Measurements from ENCODE around the gene SRD5A3. TPM values are rescaled to one million over a fixed set of nuclear protein-coding genes. Genes with fewer than 3 reads are reported as not detected.
A peak's percentile ranks its signal among the peaks of the same experiment; 100 is the strongest.

Gene SRD5A3
- polyA plus RNA-seq, 1 donor from 2014 or later, result 6.2 TPM

DNA sequence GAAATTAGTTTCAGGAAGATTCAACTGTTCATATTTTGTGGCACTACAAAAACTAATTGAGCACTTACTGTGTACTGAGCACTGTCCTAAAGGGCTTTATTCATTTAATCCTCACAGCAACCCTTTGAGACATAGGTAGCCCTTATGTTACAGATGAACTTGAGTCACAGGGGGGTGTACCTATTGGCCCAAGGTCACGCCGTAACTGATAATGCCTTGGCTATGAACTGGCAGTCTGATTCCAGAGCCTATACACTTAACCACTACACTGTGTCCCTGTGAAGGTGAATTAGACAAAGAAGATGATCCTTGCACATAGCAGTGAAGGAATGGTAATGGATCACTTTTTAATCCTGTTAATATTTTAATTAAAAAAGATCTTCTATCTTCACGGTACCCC lies 61.7 kb downstream of the SRD5A3 start:
- no peak overlapping the region for H3K4me2 ChIP-seq (ENCODE audit: low read length)

DNA sequence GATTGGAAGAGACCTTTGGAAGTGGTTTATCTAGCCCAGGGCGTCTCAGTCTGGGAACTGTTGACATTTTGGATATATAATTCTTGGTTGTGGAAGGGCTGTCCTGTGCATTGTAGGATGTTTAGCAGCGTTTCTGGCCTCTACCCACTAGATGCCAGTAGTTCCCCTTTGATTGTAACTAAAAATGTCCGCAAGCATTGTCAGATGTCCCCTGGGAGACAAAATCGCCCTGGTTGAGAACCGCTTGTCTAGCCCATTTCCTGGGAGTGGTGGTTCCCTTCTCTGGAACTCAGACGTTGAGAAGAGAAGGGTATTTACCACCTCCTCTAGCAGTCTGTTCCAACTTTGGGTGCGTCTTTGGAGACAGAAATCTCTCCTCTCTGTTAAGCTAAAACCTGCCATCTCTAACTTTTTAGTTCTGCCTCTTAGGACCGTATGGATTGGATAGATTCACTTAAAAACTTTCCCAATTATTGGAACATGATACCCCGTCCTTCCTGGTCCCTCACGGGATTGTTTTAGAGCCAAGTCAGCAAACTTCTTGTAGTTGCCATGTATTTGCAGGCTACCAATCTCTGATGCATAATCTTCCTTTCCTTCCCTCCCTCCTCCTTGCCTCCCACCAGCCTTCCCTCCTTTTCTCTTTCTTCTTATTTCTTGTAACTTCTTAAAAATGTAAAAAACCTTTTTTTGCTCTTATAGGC lies 63.6 kb downstream of the SRD5A3 start:
- Histone ChIP-seq H3K27ac (ENCODE audit: low read length) (no peak overlapping the region), H3K27me3 (ENCODE audit: insufficient read depth, low read depth, low read length) (no peaks in the 10 kb centered on the region), H3K4me2 (ENCODE audit: low read length) (no peak overlapping the region), H3K79me2 (replicated peaks; ENCODE audit: insufficient read depth, low read length) (peaks cover 51% of the 10 kb centered on the region), H3K36me3 (ENCODE audit: insufficient read depth, low read length) (peaks cover 19% of the 10 kb centered on the region), H3F3A (ENCODE audit: insufficient read depth, low read length, poor library complexity, severe bottlenecking) (no peaks in the 10 kb centered on the region), H3K9ac (ENCODE audit: low read length) (no peak overlapping the region), H3K9me3 (ENCODE audit: low read length) (no peaks in the 10 kb centered on the region), H2AFZ (ENCODE audit: low read depth, low read length) (no peak overlapping the region), H4K20me1 (ENCODE audit: insufficient read depth) (no peaks in the 10 kb centered on the region), H3K4me3 (ENCODE audit: low read length) (no peak overlapping the region), H3K9me2 (ENCODE audit: insufficient read depth, low read length) (no peaks in the 10 kb centered on the region)
- no peak for TF ChIP-seq SMC3 (conservative IDR thresholded peaks at IDR 0.05; ENCODE audit: poor library complexity)
- TF ChIP-seq, protein P1, sequence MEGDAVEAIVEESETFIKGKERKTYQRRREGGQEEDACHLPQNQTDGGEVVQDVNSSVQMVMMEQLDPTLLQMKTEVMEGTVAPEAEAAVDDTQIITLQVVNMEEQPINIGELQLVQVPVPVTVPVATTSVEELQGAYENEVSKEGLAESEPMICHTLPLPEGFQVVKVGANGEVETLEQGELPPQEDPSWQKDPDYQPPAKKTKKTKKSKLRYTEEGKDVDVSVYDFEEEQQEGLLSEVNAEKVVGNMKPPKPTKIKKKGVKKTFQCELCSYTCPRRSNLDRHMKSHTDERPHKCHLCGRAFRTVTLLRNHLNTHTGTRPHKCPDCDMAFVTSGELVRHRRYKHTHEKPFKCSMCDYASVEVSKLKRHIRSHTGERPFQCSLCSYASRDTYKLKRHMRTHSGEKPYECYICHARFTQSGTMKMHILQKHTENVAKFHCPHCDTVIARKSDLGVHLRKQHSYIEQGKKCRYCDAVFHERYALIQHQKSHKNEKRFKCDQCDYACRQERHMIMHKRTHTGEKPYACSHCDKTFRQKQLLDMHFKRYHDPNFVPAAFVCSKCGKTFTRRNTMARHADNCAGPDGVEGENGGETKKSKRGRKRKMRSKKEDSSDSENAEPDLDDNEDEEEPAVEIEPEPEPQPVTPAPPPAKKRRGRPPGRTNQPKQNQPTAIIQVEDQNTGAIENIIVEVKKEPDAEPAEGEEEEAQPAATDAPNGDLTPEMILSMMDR (IDR thresholded peaks at IDR 0.05; ENCODE audit: poor library complexity, severe bottlenecking), result peak; percentile 30
- TF ChIP-seq EZH2 (IDR thresholded peaks at IDR 0.05; ENCODE audit: borderline replicate concordance, insufficient read depth, low read length, poor library complexity, severe bottlenecking), result no peak

More for the DNA sequence above, 61.7 kb downstream of the SRD5A3 start:
- no peaks in the 10 kb centered on the region for H3K9me3 ChIP-seq (ENCODE audit: low read length)
- H3K9ac ChIP-seq (ENCODE audit: low read length), result no peak overlapping the region
- peaks cover 23% of the 10 kb centered on the region for H3K36me3 ChIP-seq (ENCODE audit: insufficient read depth, low read length)
- no peak overlapping the region for H2AFZ ChIP-seq (ENCODE audit: low read depth, low read length)
- peaks cover 61% of the 10 kb centered on the region for H3K79me2 ChIP-seq (replicated peaks; ENCODE audit: insufficient read depth, low read length)
- no peaks in the 10 kb centered on the region for H4K20me1 ChIP-seq (ENCODE audit: insufficient read depth)
- H3K27ac ChIP-seq (ENCODE audit: low read length), result no peak overlapping the region
- TF ChIP-seq, protein P2, sequence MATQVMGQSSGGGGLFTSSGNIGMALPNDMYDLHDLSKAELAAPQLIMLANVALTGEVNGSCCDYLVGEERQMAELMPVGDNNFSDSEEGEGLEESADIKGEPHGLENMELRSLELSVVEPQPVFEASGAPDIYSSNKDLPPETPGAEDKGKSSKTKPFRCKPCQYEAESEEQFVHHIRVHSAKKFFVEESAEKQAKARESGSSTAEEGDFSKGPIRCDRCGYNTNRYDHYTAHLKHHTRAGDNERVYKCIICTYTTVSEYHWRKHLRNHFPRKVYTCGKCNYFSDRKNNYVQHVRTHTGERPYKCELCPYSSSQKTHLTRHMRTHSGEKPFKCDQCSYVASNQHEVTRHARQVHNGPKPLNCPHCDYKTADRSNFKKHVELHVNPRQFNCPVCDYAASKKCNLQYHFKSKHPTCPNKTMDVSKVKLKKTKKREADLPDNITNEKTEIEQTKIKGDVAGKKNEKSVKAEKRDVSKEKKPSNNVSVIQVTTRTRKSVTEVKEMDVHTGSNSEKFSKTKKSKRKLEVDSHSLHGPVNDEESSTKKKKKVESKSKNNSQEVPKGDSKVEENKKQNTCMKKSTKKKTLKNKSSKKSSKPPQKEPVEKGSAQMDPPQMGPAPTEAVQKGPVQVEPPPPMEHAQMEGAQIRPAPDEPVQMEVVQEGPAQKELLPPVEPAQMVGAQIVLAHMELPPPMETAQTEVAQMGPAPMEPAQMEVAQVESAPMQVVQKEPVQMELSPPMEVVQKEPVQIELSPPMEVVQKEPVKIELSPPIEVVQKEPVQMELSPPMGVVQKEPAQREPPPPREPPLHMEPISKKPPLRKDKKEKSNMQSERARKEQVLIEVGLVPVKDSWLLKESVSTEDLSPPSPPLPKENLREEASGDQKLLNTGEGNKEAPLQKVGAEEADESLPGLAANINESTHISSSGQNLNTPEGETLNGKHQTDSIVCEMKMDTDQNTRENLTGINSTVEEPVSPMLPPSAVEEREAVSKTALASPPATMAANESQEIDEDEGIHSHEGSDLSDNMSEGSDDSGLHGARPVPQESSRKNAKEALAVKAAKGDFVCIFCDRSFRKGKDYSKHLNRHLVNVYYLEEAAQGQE (IDR thresholded peaks at IDR 0.05; ENCODE audit: borderline replicate concordance), result no peak
- no peak for TF ChIP-seq MXI1 (conservative IDR thresholded peaks at IDR 0.05; ENCODE audit: poor library complexity, severe bottlenecking)
- TF ChIP-seq, protein P1 (IDR thresholded peaks at IDR 0.05; ENCODE audit: poor library complexity, severe bottlenecking), result no peak
- no peak for TF ChIP-seq EZH2 (IDR thresholded peaks at IDR 0.05; ENCODE audit: borderline replicate concordance, insufficient read depth, low read length, poor library complexity, severe bottlenecking)
- no peak for TF ChIP-seq SMC3 (conservative IDR thresholded peaks at IDR 0.05; ENCODE audit: poor library complexity)
- TF ChIP-seq RAD21 (conservative IDR thresholded peaks at IDR 0.05), result no peak
- TF ChIP-seq EP300 (conservative IDR thresholded peaks at IDR 0.05; ENCODE audit: poor library complexity, severe bottlenecking), result no peak
- TF ChIP-seq TAF1 (IDR thresholded peaks at IDR 0.05; ENCODE audit: low read depth), result no peak
- TF ChIP-seq POLR2AphosphoS5 (IDR thresholded peaks at IDR 0.05), result no peak
- H3K27me3 ChIP-seq (ENCODE audit: insufficient read depth, low read depth, low read length), result no peaks in the 10 kb centered on the region
- no peaks in the 10 kb centered on the region for H3K9me2 ChIP-seq (ENCODE audit: insufficient read depth, low read length)
- no peaks in the 10 kb centered on the region for H3F3A ChIP-seq (ENCODE audit: insufficient read depth, low read length, poor library complexity, severe bottlenecking)
- no peak overlapping the region for H3K4me3 ChIP-seq (ENCODE audit: low read length)
